HG02678 (cell line): ENCODE results near the gene TFCP2L1.
"Not testable (repeated sequence)": the region's sequence is repeated elsewhere in the genome, so short reads cannot be mapped to it uniquely, and the experiment has no call there.

Experiments
- ATAC-seq: cut with Tn5 transposase; IDR thresholded peaks from one replicate; pipeline ENCODE4 v1.9.1; 2021; ENCODE audit warnings: mild to moderate bottlenecking, moderate library complexity; ENCODE audit not compliant: unreplicated experiment

Gene TFCP2L1, protein sequence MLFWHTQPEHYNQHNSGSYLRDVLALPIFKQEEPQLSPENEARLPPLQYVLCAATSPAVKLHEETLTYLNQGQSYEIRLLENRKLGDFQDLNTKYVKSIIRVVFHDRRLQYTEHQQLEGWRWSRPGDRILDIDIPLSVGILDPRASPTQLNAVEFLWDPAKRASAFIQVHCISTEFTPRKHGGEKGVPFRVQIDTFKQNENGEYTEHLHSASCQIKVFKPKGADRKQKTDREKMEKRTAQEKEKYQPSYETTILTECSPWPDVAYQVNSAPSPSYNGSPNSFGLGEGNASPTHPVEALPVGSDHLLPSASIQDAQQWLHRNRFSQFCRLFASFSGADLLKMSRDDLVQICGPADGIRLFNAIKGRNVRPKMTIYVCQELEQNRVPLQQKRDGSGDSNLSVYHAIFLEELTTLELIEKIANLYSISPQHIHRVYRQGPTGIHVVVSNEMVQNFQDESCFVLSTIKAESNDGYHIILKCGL

DNA sequence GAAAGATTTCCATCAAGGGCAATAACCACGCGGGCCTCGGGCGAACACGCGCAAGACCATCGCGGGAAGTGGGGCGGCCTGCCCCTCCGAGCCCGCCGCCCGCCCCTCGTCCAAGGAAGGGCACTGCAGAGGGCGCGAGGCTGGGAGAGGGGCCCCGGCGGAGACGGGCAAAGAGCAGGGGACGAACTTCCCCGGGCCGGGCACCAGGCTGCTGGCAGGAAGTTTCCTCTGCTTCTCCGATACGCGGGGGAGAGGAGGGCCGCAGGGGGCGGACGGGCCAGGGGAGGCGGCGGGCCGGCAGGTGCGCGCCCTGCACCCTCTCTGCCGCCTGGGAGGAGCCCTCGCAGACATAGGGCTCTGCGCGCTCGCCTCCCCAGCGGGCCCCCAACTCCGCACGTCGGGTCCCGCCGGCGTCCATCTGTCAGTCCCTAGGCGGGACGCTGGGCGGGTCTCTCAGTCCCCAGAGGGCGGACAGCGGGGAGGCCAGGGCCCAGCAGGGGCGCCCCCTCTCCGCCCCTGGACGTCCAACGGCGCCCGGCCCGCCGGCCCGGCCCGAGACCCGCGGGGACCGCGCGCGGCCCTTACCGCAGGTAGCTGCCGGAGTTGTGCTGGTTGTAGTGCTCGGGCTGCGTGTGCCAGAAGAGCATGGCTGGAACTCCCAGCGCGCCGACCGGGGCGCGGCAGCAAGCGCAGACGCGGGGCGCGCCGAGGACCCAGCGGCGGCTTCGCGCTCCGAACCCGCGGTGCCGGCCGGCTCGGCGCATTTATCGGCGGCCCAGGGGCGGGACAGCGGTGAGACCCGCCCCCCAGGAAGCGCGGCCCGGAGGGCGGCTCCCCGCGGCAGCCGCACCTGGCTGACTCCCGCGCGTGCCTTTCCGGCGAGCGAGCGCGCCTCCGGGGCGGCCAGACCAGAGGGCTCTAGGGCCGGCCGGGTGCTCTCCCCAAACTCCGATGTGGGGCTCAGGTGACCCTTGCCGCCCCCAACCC is at the start of gene TFCP2L1:
Gene TFCP2L1, minus strand, starts transcription at position 740 of the 987 bp plus-strand sequence. Its CDS starts 93 bp downstream, at position 647.
- ATAC-seq = no peak

DNA sequence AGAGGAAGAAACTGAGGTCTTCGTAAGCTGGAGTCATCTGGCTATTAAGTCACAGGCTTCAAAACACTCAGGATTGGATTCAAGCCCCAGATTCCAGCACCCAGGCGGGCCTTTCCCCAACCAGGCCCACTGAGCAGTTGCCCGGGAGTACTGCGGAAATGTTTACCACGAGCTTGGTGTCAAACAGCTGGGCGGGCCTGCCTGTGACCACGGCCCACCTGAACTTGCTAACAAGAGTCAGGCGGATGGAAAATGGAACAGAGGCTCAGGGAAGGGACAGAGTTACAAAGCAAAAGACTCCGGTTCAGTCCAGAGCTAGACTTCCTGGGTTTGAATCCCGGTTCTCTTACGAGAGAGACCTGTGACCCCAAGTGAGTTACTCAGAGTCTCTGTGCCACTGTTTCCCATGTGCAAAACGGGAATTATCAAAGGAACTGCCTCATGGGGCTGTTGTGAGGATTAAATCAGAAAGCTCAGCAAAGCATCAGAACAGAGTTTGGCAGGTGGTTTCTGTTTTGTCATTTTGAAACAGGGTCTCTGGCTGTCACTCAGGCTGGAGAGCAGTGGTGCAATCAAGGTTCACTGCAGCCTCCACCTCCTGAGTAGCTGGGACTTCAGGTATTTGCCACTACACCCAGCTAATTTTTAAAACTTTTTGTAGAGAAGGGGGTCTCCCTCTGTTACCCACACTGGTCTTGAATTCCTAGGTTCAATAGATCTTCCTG is 49.0 kb upstream of the TFCP2L1 start:
- peak; percentile 86 for ATAC-seq

DNA sequence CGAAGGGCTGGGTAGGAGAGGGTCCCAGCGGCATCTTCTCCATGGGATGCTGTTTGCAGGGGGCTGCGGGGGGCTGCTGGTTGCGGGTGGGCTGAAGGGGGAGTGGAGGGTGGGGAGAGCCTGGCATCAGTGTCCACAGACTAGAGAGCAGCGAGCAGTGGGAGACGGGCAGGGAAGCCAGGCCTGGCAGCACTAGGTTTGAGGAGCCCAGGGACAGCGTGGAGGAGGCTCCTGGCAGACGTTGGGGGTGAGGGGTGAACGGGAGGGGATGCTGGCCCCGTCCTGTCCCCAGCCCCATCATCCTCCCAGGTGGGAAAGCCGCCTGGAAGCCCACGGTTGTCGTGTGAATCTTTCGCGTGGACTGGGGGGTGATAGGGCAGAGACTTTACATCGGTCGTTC is 48.2 kb upstream of the TFCP2L1 start:
- no peak for ATAC-seq

DNA sequence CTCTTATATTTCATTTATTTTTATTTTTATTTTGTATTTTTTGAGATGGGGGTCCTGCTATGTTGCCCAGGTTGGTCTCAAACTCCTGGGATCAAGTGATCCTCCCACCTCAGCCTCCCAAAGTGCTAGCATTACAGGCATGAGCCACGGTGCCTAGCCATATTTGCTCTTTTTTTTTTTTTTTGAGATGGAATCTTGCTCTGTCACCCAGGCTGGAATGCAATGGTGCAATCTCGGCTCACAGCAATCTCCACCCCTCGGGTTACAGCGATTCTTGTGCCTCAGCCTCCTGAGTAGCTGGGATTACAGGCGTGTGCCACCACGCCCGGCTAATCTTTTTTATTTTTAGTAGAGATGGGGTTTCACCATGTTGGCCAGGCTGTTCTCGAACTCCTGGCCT is 46.3 kb upstream of the TFCP2L1 start:
- not testable (repeated sequence) for ATAC-seq

DNA sequence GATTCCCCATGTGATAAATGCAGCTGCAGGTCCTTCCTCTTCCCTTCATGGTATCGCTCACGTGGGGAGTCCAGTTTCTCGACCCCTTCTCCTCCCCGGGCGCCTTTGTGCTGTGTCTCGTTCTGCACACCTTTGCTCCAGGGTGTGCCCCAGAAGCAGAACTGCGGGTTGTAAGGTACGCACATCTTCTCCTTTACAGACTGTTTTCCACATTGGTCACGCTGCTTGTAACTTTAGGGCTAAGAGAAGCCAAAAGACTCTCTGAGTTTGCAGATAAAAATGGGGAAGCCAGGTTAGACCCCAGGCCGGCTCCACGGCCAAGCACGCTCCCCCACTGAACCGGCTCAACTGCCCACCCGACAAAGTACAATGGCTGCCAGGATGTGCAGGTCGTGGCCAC is 45.9 kb upstream of the TFCP2L1 start:
- no peak for ATAC-seq

DNA sequence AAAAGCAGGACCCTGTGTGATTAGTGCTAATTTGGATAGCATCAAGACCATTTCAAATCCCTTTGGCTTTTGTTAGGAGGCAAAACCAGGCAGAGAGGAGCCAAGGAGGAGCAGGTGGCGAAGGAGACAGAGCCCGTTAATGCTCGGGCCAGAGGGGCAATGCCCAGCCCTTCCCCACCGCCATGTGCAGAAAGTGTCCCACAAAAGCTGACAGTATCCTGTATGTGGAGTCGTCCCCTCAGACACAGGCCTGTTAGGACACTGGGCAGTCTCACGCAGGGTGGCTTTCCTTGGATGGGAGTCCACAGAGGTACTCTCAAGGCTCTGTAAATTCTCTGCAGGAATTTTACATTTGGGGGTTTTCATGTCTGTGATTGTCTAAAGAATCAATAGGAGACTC is 44.8 kb upstream of the TFCP2L1 start:
- ATAC-seq = no peak

DNA sequence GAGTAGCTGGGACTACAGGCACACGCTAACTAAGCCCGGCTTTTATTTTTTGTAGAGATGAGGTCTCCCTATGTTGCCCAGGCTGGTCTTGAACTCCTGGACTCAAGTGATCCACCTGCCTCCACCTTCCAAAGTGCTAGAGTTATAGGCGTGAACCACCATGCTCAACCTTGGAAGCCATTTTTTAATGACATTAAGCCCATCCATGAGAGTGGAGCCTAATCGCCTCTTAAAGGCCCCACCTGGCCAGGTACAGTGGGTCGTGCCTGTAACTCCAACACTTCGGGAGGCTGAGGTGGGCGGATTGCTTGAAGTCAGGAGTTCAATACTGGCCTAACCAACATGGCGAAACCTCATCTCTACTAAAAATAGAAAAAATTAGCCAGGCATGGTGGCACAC is 41.6 kb upstream of the TFCP2L1 start:
- ATAC-seq = no peak

DNA sequence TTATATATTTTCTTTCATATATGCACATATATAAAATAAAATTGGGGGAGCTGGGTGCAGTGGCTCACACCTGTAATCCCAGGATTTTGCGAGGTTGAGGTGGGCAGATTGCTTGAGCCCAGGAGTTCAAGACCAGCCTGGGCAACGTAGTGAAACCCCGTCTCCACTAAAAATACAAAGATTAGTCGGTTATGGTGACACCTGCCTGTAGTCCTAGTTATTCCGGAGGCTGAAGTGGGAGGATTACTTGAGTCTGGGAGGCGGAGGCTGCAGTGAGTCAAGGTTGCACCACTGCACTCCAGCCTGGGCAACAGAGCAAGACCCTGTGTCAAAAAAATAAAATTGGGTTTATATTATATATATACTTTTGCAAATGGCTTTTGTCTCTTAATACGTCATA is 39.6 kb upstream of the TFCP2L1 start:
- ATAC-seq = no peak

DNA sequence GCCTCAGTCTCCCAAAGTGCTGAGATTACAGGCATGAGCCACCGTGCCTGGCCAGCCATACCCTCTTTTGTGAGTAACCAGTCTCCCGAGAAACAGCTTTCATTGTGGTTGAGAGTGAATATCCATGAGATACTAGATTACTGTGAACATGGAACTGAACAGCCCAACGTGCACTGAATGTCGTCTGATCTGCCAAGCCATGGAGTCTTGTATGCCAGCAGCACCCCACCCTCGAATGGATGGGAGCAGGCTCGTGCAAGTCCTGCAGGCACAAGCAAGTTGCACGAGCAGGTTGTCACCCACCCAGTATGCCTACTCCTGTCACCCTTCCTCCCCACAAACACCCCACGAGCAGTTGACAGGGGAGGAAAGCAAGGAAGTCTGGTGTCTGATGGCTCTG is 36.5 kb upstream of the TFCP2L1 start:
- no peak for ATAC-seq

DNA sequence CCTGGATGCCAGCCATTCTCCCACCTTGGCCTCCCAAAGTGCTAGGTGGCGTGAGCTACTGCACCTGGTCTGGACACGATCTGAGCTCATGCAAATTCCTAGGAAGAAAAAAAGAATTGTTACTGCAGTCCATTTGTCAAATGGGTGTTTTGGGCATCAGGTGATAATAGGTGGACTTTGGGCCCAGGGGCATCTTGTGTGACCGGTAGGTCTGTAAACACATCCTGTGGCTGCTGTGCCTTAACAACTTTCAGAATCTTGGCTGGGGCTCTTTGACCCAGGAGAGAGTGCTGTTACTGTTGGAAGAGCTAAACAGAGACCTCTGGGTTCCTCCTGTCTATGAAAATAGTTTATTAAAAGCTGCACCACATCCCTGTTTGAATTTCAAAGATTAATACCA is 34.9 kb upstream of the TFCP2L1 start:
- no peak for ATAC-seq

DNA sequence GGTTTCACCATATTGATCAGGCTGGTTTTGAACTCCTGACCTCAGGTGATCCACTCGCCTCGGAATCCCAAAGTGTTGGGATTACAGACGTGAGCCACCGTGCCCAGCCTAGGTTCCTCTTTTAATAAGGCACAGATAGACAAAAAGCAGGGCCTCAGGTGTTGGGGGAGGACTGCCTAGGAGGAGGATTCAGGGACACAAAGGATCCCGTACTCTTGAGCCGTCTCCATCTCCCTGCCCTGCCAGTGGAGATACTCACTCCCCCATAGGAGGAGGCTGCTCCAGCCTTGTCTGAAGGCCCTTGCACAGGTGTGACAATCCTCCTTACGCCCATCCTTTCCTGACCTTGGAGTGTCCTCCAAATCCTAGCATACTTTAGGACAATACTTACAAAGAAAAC is 32.0 kb upstream of the TFCP2L1 start:
- no peak for ATAC-seq

DNA sequence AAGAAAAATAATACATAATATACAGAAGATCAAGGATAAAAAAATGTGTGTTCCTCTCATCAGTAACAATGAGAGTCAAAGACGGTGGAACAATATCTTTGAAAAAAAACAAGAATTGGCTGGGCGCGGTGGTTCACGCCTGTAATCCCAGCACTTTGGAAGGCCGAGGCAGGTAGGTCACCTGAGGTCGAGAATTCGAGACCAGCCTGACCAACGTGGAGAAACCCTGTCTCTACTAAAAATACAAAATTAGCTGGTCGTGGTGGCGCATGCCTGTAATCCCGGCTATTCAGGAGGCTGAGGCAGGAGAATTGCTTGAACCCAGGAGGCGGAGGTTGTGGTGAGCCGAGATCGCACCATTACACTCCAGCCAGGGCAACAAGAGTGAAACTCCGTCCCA is 28.7 kb upstream of the TFCP2L1 start:
- ATAC-seq = not testable (repeated sequence)

DNA sequence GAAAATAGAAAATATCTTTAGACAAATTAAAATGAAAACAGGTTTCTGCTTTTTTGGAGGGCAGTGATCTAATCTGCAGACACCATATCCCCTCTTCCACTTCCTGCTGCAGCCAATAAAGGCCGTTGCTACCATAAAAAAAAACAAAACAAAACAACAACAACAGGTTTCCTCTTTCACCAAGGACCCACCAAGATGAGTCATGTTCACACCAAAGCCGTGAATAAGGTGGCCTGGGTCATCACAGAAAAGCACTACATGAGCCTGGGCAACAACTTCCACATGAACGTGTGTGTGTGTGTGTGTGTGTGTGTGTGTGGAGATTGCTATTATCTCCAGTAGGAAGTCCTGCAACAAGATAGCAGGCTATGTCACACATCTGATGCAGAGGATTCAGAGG is 24.8 kb upstream of the TFCP2L1 start:
- no peak for ATAC-seq

DNA sequence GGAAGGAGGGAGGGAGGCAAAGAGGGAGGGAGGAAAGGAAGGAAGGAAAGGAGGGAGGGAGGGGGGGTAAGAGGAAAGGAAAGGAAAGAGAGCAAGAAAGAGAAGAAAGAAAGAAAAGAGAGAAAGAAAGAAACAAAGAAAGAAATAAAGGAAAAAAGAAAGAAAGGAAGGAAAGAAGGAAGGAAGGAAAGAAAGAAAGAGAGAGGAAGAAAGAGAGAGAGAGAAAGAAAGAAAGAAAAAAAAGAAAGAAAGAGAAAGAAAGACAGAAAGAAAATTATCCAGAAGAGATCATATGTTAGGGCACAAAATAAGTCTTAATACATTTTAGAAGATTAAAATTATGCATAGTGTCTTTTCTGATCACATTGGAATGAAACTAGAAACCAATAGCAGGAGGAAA is 24.3 kb upstream of the TFCP2L1 start:
- no peak for ATAC-seq

DNA sequence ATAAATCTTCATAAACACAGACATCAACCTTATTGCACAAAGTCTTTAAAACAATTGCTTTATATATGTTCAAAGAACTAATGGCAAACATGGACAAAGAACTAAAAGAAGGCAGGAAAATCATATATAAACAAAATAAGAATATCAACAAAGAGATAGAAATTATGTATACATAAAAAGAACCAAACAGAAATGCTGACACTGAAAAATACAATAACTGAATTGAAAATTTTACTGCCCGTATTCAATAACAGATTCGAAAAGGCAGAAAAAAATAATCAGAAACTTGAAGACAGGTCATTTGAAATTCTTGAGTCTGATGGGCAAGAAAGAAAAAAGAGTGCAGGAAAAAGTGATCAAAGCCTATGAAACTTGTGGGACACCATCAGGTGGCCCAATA is 22.0 kb upstream of the TFCP2L1 start:
- no peak for ATAC-seq

DNA sequence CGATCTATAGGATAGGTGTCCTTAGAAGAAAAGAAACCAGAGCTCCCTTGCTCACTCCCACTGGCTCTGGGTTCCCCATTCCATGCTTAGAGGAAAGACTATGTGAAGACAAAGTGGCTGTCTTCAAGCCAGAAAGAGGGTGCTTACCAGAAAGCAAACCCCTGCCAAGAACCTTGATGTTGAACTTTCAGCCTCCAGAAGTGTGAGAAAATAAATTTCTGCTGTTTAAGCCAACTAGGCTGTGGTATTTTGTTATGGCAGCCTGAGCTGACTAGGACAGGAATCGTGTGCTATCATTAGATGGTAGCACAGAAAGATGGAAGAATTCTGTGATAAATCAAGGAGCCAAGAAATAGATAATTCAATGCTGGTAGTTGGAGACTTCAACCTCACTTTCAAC is 19.9 kb upstream of the TFCP2L1 start:
- ATAC-seq = no peak

DNA sequence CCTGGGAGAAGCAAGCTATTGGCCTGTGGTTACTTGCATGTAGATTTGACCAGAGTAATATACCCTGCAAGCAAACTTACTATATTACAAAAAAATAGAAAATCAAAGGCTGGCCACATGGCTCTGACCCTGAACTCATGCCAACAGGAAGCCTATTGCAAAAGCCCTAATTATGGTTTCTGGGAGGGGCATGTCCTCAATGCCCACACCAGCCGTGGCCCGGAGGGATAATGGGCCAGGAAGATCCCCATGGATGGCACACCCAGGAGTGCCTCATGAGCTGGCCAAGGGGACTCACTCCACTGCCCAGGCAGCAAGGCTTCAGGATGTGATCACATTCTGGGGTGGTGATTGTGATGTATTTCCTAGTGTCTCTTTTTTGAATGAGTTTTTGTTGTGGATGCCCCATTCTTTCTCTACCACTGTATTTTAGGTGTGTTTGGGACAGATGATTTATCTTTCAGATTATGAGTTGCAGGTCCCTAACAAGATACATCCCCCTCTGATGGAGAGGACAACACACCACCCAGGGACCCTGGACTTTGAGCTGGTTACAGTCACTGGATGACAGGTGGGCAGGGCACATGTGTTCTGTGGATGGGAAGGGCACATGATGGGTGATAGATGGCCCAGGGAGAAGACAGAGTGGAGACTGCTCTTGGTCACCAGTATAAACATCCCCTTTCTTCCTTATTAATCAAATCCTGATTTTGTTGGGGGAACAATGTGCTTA is 18.7 kb upstream of the TFCP2L1 start:
- no peak for ATAC-seq

DNA sequence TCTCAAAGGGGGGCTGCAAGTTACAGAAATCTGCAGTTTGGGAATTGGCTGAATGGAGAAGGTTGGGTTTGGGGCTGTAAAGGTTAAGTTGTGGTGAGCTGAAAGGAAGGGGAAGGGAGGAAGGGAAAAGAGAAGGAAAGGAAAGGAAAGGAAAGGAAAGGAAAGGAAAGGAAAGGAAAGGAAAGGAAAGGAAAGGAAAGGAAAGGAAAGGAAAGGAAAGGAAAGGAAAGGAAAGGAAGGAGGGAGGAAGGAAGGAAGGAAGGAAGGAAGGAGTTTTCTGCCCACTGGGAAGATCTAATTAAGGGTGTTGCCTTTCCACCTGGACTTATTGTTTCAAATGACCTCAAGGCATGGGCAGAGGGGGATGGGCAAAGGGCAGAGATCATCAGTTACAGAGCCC is 16.2 kb upstream of the TFCP2L1 start:
- ATAC-seq = not testable (repeated sequence)

DNA sequence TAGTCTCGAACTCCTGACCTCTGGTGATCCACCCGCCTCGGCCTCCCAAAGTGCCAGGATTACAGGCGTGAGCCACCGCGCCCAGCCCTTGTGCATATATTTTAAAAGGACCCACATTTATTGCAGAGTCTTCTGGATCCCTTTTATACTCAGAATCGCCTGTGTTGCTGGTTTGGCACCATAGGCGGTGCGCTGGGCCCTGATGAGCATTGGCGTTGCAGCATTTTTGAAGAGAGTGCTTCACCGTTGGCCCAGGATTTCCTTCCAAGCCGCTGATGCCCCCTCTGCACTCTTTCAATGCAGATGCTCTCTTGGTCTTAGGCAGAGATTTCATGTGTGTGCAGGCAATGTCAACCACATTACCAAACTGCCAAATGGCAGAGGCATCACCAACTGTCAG is 13.5 kb upstream of the TFCP2L1 start:
- ATAC-seq = no peak

DNA sequence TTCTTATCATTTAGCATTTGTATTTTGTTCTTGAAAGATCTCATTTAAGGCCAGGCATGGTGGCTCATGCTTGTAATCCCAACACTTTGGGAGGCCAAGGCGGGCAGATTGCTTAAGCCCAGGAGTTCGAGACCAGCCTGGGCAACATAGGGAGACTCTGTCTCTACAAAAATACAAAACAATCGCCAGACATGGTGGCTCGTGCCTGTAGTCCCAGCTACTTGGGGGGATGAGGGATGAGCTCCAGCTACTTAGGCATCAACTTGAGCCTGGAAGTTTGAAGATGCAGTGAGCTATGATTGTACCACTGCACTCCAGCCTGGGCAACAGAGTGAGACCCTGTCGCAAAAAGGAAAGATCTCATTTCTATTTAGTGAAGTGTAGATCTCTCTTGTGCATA is 12.9 kb upstream of the TFCP2L1 start:
- ATAC-seq = not testable (repeated sequence)
